ENCODE data around the gene NDOR1.

DNA sequence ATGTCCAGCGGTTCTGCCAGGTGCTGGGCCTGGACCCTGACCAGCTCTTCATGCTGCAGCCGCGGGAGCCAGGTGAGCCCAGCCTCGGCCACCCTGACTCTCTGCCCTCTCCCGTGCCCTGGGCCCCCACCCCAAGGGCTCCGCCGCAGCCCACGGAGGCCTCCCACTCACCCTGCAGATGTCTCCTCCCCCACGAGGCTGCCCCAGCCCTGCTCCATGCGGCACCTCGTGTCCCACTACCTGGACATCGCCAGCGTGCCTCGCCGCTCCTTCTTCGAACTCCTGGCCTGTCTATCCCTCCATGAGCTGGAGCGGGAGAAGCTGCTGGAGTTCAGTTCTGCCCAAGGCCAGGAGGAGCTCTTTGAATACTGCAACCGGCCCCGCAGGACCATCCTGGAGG is 9.1 kb downstream of the NDOR1 start:
- TF ChIP-seq, protein P1, sequence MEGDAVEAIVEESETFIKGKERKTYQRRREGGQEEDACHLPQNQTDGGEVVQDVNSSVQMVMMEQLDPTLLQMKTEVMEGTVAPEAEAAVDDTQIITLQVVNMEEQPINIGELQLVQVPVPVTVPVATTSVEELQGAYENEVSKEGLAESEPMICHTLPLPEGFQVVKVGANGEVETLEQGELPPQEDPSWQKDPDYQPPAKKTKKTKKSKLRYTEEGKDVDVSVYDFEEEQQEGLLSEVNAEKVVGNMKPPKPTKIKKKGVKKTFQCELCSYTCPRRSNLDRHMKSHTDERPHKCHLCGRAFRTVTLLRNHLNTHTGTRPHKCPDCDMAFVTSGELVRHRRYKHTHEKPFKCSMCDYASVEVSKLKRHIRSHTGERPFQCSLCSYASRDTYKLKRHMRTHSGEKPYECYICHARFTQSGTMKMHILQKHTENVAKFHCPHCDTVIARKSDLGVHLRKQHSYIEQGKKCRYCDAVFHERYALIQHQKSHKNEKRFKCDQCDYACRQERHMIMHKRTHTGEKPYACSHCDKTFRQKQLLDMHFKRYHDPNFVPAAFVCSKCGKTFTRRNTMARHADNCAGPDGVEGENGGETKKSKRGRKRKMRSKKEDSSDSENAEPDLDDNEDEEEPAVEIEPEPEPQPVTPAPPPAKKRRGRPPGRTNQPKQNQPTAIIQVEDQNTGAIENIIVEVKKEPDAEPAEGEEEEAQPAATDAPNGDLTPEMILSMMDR (IDR thresholded peaks at IDR 0.05): no peak
- TF ChIP-seq POLR2AphosphoS5 (IDR thresholded peaks at IDR 0.05): no peak
- TF ChIP-seq POLR2A (IDR thresholded peaks at IDR 0.05): no peak
